Measurements from ENCODE around the gene GPBP1.

The GPBP1 gene

GRCh38 chr5:57211039-57211438 lies 37.2 kb downstream of the GPBP1 start:
- DNase-seq (ENCODE audit: low spot score): no peak

- DNase-seq (ENCODE audit: low spot score): no peak
Observed at GRCh38 chr5:57215629-57216195, 41.9 kb downstream of the GPBP1 start.

DNA sequence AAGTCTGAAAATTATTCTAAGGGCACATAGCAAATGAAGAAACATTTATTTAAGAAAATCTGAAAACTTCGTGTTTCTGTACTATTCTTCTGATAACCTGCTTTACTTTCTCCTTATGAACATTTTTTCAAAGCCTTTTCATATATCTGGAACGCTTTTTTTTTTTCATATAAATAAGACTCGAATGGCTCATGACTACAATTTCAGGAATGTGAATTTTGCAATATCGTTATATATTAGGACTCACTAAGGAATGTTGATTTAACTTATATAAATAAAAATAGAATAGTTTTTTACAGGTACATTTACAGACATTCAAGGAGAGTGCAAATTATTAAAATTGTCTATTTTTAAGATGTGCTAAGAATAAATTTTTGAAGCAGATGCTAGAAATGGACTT lies 42.9 kb downstream of the GPBP1 start:
- no peak for DNase-seq (ENCODE audit: low spot score)

- DNase-seq (ENCODE audit: low spot score): peak; percentile 58
Observed at GRCh38 chr5:57219386-57219785, 45.5 kb downstream of the GPBP1 start.

DNA sequence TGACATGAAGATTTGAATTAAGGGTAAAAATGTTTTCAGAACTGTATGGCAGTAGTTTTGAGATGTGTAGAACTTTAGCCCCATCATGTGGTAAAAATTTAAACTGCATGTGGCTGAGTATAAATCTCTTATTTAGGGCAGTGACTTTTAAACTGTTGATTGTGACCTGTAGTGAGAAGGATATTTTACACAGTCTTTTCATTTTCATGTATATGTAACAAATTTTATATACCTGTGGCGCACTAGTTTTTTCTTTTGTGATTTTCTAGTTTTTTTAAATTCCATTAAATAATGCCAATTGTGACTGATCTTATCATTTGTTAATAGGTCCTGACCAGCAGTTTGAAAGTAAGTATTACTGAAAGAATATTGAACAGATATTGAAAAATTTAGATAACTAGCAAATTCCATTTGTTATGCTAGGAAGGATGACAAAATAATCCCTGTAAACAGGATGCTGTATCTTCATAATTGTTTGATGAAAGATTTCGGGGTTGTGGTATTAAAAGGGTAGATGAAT lies 47.2 kb downstream of the GPBP1 start:
- peak; percentile 77 for DNase-seq (ENCODE audit: low spot score)

GRCh38 chr5:57225553-57225952 lies 51.7 kb downstream of the GPBP1 start:
- no peak for DNase-seq (ENCODE audit: low spot score)

DNA sequence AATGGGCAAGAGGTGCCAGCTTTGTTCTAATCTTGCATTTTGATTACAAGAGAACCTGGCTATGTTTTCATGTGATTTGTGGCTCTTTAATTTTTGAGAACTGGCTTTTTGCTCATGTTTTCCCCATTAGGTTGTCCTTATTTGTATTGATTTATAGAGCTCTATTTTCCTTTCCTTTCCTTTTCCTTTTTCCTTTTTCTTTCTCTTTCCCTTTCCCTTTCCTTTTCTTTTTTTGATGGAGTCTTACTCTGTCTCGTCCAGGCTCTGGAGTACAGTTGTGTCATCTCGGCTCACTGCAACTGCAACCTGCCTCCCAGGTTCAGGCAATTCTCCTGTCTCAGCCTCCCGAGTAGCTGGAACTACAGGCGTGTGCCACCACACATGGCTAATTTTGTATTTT lies 55.5 kb downstream of the GPBP1 start:
- DNase-seq (ENCODE audit: low spot score): no peak

- DNase-seq (ENCODE audit: low spot score): no peak
Observed at GRCh38 chr5:57231607-57232006, 57.7 kb downstream of the GPBP1 start.

DNA sequence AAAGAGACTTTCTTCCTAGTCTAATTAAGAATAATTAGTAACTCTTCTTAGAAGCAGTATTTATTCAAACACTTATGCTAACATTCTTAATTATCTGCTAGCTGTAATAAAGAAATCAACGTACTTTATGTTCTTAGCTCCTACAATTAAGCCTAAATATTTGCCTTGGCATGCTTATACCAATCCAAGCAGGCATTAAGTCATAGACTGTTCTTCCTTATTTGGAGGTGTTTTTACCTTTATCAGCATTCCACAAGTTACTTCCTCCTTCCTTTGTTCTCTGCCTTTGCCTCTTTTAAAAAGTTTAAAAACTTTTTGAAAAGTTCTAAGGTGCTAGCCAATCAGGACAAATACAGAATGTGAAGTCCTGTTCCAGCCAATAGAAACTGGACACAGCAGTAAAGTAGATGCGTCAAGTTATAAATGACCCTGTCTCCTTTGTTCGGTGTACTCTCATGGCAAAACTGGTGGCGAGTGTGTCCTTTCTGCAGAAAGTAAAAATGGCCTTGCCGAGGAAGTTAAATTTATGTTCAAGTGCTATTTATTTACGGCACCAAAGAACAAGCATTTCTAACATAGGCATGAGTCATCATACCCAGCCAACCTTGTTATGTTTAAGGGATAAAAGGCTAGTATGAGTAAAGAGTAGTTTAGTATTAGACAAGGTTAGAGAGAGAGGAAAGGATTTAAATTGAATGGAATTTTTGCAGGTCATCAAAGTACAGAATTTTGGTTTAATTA lies 58.6 kb downstream of the GPBP1 start:
- DNase-seq (ENCODE audit: low spot score): no peak

- DNase-seq (ENCODE audit: low spot score): no peak
Observed at GRCh38 chr5:57243286-57244137, 69.7 kb downstream of the GPBP1 start.

GRCh38 chr5:57244331-57244730 lies 70.5 kb downstream of the GPBP1 start:
- no peak for DNase-seq (ENCODE audit: low spot score)

DNA sequence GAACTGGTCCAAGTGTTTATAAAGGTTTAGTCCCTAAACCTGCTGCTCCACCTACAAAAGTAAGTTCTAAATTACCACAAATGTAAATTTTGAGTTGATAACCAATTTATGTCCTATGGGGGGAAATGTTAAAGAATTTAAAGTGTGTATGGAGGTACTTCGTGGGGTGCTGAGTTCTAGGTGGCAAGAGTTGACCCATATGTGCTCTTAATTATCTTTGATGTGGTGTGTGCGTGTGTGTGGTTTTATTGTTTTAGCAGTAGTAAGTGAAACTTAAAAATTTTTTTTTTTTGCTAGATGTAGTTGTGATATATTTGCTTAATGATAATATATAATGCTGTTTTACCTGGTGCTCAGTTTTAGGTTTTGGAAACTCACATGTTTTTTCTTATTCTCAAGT lies 72.6 kb downstream of the GPBP1 start:
- DNase-seq (ENCODE audit: low spot score): peak; percentile 30

DNA sequence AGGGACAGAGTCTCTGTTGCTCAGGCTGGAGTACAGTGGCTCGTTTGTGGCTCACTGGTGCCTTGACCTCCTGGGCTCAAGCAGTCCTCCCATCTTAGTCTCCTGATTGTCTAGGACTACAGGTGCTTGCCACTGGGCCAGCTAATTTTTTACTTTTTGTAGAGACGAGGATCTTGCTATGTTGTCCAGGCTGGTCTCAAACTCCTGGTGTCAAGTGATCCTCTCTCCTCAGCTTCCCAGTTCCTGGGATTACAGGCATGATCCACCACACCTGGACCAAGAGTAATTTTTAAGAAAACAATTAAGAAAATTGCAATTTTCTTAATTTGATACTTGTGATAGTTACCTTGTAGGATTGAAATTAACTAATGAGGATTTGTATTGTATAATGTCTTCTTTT lies 73.9 kb downstream of the GPBP1 start:
- DNase-seq (ENCODE audit: low spot score): no peak

DNA sequence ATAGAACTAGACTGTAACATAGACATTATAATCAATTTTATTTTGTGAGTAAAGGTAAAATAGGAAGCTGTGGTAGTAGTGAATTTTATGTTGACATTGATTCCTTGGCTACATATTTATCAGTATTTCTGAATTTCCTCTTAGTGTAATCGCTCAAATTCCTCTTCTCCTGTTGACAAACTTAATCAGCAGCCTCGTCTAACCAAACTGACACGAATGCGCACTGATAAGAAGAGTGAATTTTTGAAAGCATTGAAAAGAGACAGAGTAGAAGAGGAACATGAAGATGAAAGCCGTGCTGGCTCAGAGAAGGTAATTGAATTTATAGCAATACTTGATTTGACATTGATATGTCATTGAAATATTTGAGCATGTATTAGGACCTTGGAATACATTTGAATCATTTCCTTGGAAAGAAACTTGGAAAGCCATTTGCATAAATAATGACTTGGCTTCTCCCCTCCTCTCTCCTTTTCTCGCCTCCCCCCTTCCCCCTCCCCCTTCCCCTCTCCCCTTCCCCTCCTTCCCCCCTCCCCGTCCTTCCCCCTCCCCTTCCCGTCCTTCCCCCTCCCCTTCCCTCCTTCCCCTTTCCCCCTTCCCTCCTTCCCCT lies 75.5 kb downstream of the GPBP1 start:
- no peak for DNase-seq (ENCODE audit: low spot score)

DNA sequence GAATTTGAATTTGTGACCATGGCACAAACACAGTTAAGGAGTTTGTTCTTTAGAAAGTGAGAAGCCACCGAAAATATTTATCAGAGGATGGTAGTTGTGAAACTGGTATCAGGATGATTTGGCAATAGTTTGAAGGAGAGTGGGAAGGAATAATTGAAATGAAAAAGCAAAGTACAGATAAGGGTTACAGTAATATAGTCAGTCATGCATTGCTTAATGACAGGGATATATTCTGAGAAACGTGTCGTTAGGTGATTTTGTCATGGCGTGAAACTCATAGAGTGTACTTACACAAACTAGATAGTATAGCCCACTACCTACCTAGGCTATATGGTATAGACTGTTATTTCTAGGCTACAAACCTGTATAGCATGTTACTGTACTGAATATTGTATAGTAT lies 84.2 kb downstream of the GPBP1 start:
- DNase-seq (ENCODE audit: low spot score): no peak

- DNase-seq (ENCODE audit: low spot score): no peak
Observed at GRCh38 chr5:57258943-57259342, 85.1 kb downstream of the GPBP1 start.

DNA sequence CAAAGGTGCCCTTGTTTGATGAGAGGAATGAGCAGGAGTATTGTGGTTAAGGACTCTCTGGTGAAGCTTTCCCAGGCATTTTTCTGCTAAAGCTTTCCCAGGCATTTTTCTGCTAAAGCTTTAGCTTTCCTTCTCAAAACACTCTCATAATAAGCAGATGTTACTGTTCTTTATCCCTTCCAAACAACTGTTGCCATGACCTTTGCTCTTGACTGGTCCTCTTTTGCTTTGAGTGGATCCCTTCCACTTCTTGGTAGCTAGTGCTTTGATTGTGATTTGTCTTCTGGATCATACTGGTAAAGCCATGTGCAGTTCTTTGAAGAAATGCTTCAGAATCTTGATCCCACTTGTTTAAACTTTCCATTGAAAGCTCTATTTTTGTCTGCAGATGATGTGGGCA lies 85.8 kb downstream of the GPBP1 start:
- DNase-seq (ENCODE audit: low spot score): no peak

- DNase-seq (ENCODE audit: low spot score): no peak
Observed at GRCh38 chr5:57262541-57262940, 88.7 kb downstream of the GPBP1 start.

GRCh38 chr5:57267805-57268204 lies 93.9 kb downstream of the GPBP1 start:
- DNase-seq (ENCODE audit: low spot score): no peak

- no peak for DNase-seq (ENCODE audit: low spot score)
Observed at GRCh38 chr5:57276353-57276752, 102.5 kb downstream of the GPBP1 start.

- DNase-seq (ENCODE audit: low spot score): no peak
Observed at GRCh38 chr5:57277085-57277484, 103.2 kb downstream of the GPBP1 start.

- no peak for DNase-seq (ENCODE audit: low spot score)
Observed at GRCh38 chr5:57280853-57281252, 107.0 kb downstream of the GPBP1 start.
